ENCODE results near the gene WDR88.

DNA sequence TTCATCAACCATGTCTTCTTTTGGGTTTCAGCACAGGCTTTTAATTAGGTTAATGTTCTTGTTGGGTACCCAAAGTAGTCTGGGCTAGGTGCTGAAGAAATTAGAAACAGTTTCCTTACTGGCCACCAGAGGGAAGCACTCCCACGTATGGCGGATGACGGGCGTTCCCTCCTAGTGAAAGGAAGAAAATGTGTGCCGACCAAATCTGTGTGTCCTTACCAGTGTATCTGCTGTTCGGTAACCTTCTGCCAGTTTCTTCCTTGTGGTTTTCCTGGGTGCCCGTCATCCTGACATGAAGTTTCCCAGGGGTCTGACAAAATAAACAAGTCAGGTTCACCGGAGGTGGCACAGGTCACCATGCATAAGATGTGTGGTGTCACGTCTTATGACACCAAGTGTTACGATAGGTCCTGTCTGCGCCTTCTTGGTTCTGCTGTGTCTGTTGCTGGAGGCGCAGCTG, 6.0 kb upstream of the WDR88 start:
- no peak for TF ChIP-seq ZFAT (CRISPR knock-in tag; conservative IDR thresholded peaks at IDR 0.05)
- TF ChIP-seq HNRNPLL (IDR thresholded peaks at IDR 0.05; ENCODE audit: low read depth, low read length, poor library complexity, severe bottlenecking): no peak
- no peak for TF ChIP-seq FOXJ3 (CRISPR knock-in tag; IDR thresholded peaks at IDR 0.05; ENCODE audit: borderline replicate concordance)
- TF ChIP-seq, protein P1, sequence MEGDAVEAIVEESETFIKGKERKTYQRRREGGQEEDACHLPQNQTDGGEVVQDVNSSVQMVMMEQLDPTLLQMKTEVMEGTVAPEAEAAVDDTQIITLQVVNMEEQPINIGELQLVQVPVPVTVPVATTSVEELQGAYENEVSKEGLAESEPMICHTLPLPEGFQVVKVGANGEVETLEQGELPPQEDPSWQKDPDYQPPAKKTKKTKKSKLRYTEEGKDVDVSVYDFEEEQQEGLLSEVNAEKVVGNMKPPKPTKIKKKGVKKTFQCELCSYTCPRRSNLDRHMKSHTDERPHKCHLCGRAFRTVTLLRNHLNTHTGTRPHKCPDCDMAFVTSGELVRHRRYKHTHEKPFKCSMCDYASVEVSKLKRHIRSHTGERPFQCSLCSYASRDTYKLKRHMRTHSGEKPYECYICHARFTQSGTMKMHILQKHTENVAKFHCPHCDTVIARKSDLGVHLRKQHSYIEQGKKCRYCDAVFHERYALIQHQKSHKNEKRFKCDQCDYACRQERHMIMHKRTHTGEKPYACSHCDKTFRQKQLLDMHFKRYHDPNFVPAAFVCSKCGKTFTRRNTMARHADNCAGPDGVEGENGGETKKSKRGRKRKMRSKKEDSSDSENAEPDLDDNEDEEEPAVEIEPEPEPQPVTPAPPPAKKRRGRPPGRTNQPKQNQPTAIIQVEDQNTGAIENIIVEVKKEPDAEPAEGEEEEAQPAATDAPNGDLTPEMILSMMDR (CRISPR knock-in tag; IDR thresholded peaks at IDR 0.05): peak; percentile 84
- no peak for TF ChIP-seq EP300 (IDR thresholded peaks at IDR 0.05; ENCODE audit: low read depth in 2 of 2, low read length in 2 of 2)
- TF ChIP-seq EP300 (CRISPR knock-in tag; IDR thresholded peaks at IDR 0.05; ENCODE audit: borderline replicate concordance): no peak
- TF ChIP-seq YY1 (IDR thresholded peaks at IDR 0.05; ENCODE audit: insufficient read depth, insufficient replicate concordance, low read depth, low read length): no peak
- TF ChIP-seq HCFC1 (IDR thresholded peaks at IDR 0.05; ENCODE audit: low read depth, low read length): no peak
- no peak for TF ChIP-seq POLR2AphosphoS5 (IDR thresholded peaks at IDR 0.05; ENCODE audit: low read depth, low read length)
- TF ChIP-seq, protein P2, sequence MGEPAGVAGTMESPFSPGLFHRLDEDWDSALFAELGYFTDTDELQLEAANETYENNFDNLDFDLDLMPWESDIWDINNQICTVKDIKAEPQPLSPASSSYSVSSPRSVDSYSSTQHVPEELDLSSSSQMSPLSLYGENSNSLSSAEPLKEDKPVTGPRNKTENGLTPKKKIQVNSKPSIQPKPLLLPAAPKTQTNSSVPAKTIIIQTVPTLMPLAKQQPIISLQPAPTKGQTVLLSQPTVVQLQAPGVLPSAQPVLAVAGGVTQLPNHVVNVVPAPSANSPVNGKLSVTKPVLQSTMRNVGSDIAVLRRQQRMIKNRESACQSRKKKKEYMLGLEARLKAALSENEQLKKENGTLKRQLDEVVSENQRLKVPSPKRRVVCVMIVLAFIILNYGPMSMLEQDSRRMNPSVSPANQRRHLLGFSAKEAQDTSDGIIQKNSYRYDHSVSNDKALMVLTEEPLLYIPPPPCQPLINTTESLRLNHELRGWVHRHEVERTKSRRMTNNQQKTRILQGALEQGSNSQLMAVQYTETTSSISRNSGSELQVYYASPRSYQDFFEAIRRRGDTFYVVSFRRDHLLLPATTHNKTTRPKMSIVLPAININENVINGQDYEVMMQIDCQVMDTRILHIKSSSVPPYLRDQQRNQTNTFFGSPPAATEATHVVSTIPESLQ (CRISPR knock-in tag; conservative IDR thresholded peaks at IDR 0.05): no peak
- TF ChIP-seq ZNF101 (CRISPR knock-in tag; IDR thresholded peaks at IDR 0.05; ENCODE audit: borderline replicate concordance, low read depth): no peak
- no peak for TF ChIP-seq HOXA9 (CRISPR knock-in tag; IDR thresholded peaks at IDR 0.05; ENCODE audit: borderline replicate concordance)
- TF ChIP-seq ZNF850 (CRISPR knock-in tag; conservative IDR thresholded peaks at IDR 0.05): no peak
- TF ChIP-seq ZBTB21 (CRISPR knock-in tag; IDR thresholded peaks at IDR 0.05): no peak
- no peak for TF ChIP-seq BRCA1 (CRISPR knock-in tag; IDR thresholded peaks at IDR 0.05)
